ENCODE measurements around the gene TMEM266.

The TMEM266 gene

GRCh38 chr15:76135516-76135915, 75.7 kb downstream of the TMEM266 start:
- no peak for DNase-seq

GRCh38 chr15:76138436-76138835, 78.7 kb downstream of the TMEM266 start:
- DNase-seq, result no peak

- peak; percentile 57 for DNase-seq
Measured at GRCh38 chr15:76139368-76140073, 79.7 kb downstream of the TMEM266 start.

GRCh38 chr15:76140074-76140464, 80.3 kb downstream of the TMEM266 start:
- DNase-seq, result no peak

- DNase-seq, result no peak
Measured at GRCh38 chr15:76146812-76147211, 87.0 kb downstream of the TMEM266 start.

GRCh38 chr15:76147906-76148570, 88.3 kb downstream of the TMEM266 start:
- DNase-seq, result peak; percentile 40

GRCh38 chr15:76149291-76149915, 89.6 kb downstream of the TMEM266 start:
- DNase-seq, result no peak

- DNase-seq, result no peak
Measured at GRCh38 chr15:76150513-76150912, 90.7 kb downstream of the TMEM266 start.

GRCh38 chr15:76150971-76151598, 91.3 kb downstream of the TMEM266 start:
- DNase-seq, result peak; percentile 65

- no peak for DNase-seq
Measured at GRCh38 chr15:76151599-76151974, 91.8 kb downstream of the TMEM266 start.

GRCh38 chr15:76152197-76152596, 92.4 kb downstream of the TMEM266 start:
- DNase-seq, result no peak

- DNase-seq, result no peak
Measured at GRCh38 chr15:76153241-76154197, 93.7 kb downstream of the TMEM266 start.

- no peak for DNase-seq
Measured at GRCh38 chr15:76155731-76156130, 95.9 kb downstream of the TMEM266 start.

- no peak for DNase-seq
Measured at GRCh38 chr15:76158226-76158625, 98.4 kb downstream of the TMEM266 start.

GRCh38 chr15:76158815-76159214, 99.0 kb downstream of the TMEM266 start:
- no peak for DNase-seq

GRCh38 chr15:76159282-76159681, 99.5 kb downstream of the TMEM266 start:
- no peak for DNase-seq

- no peak for DNase-seq
Measured at GRCh38 chr15:76160426-76161152, 100.8 kb downstream of the TMEM266 start.

GRCh38 chr15:76161153-76162035, 101.6 kb downstream of the TMEM266 start:
- DNase-seq, result no peak

GRCh38 chr15:76162036-76162398, 102.2 kb downstream of the TMEM266 start:
- no peak for DNase-seq

- no peak for DNase-seq
Measured at GRCh38 chr15:76162784-76163456, 103.1 kb downstream of the TMEM266 start.
